HG02970 (cell line): ENCODE measurements around the gene GAS7.

ENCODE experiments used
- ATAC-seq: cut with Tn5 transposase; IDR thresholded peaks from one replicate; pipeline ENCODE4 v1.9.1; 2021; ENCODE audit warnings: mild to moderate bottlenecking, moderate library complexity, moderate number of reproducible peaks; ENCODE audit not compliant: unreplicated experiment, low FRiP score

The GAS7 gene

GRCh38 chr17:10172778-10173177 is 25.6 kb downstream of the GAS7 start:
- no peak for ATAC-seq

DNA sequence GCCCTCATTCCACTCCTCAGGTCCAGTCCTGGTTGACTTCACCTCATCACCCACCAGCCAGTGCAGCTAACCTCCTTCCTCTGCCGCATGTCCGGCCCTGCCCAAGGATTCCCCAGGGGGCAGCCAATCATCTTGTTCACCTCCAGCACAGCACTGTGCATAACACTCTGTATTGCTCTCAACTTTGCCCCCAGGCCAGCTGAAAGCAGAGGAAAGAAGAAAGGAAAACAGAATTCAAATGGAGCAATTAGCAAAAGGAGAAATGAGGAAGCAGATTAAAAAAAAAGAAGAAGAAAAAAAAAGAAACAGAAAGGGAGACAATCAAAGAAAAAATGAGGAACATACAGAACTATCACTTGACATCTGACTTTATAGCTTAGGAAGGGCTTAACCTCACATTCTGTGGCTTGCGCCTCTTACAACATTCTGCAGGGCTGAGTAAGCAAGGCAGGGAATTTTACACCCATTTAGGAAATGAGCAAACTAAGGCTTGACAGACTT is 26.1 kb downstream of the GAS7 start:
- ATAC-seq, result no peak

DNA sequence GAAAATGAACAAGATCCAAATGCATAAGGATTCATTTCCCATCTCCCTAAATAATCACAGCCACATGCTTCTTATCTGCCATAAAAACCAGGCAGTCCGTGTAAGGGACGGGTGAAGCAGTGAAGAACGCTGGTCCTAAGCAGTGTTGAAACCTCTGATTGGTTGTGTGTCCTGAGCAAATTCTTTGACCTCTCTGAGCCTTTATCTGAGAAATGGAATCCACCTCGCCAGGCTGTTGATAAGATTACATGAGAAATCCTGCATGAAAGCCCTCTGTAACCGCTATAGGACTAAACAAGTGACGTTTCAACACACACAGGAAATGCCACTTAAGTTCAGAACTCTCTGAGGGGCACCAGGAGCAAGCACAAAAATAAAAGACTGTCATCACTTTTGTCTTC is 26.8 kb downstream of the GAS7 start:
- no peak for ATAC-seq

DNA sequence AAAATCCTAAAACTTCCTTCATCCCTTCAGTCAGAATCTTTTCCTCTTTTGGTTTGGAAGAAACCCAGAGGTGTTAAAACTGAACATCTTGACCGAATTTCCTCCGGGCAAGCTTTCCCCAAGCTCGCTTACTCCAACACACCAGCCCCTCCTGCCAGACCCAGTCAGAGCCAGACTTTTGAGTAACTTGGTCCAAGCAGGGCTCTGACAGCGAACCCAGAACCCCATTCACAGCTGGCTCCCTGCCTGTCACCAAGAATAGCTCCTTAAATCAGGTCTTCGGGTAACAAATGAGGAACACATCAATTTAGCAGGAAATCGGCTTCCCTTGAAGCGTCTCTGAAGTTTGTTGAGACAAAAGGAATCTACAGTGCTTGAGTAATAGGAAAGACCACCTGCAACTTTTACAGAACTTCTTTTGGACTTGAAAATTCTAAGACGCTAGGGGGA is 27.3 kb downstream of the GAS7 start:
- ATAC-seq, result no peak

- ATAC-seq, result no peak
These were observed 28.2 kb downstream of the GAS7 start for GRCh38 chr17:10170233-10170632.

DNA sequence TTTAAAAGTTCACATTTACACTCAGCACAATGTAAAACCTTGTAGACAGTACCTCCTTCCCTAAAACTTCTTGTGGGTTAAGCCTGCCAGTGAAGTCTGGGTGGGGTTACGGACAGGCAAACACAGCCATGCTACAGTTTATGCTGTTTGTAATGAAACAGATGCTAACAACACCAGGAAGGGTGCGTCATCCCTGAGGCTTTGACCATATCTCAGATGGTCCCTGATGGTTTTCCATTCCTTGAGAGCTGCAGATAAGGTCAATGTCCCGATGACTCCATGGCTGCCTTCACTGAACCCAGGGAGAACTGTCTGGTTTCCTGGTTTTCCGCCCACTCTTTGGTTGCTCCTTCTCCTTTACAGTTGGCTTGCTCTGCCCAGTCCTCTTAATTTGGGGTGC is 29.1 kb downstream of the GAS7 start:
- ATAC-seq, result no peak

DNA sequence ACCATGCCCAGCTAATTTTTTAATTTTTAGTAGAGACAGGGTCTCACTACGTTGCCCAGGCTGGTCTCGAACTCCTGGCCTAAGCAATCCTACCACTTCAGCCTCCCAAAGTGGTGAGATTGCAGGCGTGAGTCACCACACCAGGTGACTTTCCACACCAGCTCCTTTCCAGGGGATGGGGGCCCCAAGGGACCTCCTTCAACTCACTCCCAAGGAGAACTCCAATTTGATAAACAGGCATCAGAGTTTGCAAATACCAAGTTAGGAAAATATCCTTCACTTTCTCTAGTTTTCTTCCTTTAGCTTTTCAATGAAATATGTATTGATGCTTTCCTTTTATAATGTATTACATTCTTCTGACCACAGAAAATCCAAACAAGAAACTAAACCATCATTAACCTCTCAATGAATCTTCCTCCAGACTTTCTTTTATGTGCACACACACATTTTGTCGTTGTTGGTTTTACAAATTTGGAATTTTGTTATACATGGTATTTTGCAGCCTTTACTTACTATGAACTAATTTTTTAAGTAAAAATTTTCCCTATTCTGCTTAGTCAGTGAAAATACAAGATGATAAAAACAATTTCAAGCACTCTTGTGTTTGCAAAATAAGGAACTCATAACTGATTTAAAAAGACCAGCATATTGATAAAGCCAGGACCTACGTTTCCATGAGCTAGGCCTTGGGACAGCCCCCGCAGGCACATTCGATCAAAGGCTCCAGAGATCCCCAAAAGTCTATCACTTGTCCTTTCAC is 32.0 kb downstream of the GAS7 start:
- no peak for ATAC-seq

- no peak for ATAC-seq
These were observed 36.3 kb downstream of the GAS7 start for GRCh38 chr17:10162096-10162495.

DNA sequence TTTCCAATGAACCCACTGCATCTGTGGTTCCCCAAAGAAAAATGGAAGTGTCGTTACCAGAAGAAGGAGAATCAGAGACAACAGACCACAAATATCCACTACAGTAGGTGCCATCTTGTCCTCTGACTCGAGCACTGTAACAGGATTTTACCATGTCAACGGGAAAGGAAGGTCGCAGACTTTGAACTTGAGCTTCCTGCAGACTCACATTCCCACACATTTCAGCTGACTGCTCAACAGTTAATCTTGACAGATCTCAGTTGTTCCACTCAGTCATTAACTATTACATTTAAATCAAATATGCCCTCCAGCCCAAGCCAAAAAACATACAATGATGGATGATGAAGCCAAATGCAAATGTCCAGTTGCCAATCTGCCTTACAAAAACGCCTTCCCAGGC is 37.0 kb downstream of the GAS7 start:
- ATAC-seq, result no peak

- peak; percentile 70 for ATAC-seq
These were observed 41.3 kb downstream of the GAS7 start for GRCh38 chr17:10156948-10157607.

DNA sequence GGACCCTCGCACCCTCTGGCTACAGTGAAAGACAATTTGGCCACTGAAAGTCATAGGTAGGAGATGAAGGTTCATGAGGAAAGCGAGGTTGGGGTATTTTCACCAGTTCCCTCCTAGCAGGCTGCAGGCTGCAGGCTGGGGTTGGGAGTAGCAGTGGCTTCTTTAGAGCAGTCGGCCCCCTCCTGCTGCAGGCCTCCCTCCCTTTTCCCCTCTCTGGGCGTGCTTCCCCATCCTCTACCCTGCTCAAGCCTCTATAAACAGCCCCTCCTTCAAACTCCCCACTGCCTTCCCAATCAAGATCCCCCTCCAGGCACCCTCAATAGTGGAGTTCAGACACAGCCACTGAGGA is 41.8 kb downstream of the GAS7 start:
- peak; percentile 8 for ATAC-seq

DNA sequence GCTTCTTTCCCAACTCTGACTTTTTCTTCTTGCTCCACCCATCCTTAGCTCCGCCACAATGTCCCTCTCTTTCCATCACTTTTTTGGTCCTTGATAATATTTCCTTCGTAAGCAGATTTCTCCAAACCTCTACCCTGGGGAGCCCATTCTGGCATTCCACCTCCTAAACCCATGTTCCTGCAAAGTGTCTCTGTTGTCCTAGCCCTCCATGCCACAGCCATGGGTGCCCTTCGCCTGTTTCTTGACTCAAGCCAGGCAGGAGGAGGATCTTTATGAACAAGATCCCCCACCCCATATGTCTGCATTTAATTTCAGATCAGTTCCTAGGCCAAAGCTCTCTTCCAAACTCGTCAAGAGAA is 42.4 kb downstream of the GAS7 start:
- no peak for ATAC-seq

GRCh38 chr17:10155371-10156076 is 42.9 kb downstream of the GAS7 start:
- ATAC-seq, result no peak

- ATAC-seq, result no peak
These were observed 46.5 kb downstream of the GAS7 start for GRCh38 chr17:10151667-10152496.

DNA sequence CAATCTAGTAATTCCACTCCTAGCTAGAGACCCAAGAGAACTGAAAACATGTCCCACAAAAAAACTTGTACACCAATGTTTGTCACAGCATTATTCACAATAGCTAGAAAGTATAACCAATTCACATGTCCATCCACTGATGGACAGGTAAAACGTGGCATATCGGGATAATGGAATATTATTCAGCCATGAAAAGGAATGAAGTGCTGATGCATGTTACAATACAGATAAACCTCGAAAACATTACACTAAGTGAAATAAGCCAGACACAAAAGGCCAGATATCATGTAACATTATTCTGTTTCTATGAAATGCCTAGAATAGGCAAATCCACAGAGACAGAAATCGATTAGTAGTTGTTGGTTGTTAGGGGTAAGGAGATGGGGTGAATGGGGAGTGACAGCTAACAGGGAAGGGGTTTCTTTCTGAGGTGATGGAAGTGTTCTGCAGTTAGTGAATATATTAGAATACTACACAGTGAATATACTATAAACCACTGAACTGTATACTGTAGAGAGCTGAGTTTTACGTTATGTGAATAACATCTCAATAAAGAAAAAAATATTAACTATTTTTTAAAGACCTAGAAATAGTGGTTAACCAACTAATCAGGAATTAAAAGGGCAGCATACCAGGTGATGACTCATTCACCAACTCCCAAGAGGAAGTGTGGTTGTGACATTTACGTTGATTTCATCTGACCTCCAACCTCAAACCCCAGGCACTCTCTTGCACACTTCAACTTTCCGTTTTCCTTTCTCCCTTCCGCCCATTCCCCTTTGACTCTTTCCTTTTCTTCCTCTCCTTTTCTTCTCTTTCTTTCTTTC is 48.6 kb downstream of the GAS7 start:
- ATAC-seq, result no peak

DNA sequence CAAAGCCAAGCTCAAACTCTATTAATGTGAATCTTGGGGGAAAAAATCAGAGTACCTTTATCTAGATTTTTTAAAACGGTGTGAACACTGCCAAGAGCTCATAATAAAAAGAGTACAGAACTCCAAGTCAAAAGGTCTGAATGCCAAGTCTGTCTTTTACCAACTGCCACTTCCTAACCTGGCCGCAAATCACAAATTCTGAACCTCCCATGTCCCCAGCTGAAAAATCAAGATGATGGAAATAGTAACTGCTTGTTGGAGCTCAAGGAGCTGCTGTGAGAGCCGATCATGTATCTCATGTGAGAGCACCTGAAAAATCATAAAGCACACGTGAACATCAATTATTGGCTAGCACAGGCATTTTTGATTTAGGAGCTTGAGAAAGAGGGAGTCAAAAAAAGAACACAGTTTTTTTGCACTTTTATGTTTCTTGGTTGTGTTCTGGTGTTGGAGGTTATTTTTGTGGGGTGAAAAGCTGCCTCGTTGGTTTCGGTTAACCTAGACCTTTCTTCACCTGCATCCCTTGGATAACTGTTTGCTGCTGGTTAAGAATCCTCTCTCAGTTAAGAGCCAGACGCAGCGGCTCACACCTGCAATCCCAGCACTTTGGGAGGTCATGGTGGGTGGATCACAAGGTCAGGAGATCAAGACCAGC is 50.5 kb downstream of the GAS7 start:
- no peak for ATAC-seq

- ATAC-seq, result no peak
These were observed 51.4 kb downstream of the GAS7 start for GRCh38 chr17:10147040-10147439.

- ATAC-seq, result no peak
These were observed 53.4 kb downstream of the GAS7 start for GRCh38 chr17:10144982-10145381.

DNA sequence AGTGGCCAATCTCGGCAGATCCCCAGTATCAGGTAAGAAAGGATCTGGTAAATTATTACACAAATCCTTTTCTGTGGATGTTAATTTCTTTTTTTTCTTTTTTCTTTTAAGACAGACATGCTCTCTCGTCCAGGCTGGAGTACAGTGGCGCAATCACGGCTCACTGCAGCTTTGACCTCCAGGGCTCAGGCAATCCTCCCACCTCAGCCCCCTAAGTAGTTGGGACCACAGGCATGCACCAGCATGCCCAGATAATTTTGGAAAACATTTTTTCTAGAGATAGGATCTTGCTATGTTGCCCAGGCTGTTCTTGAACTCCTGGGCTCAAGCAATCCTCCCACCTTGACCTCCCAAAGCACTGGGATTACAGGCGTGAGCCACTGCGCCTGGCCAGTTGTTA is 54.0 kb downstream of the GAS7 start:
- ATAC-seq, result no peak
